Stimulated activated CD4-positive, alpha-beta T cell treated with anti-CD3 and anti-CD28 coated beads, TNF-alpha, amount 100 ng/mL, for 4 hours (primary cell): Measurements from ENCODE around the gene PKP4.

Source experiments
- DNase-seq, 3 experiments: peaks; one replicate each; pipeline ENCODE4 v3.0.0-alpha.2; 2020; ENCODE audit warnings: low read depth in 3 of 3

PKP4 gene

DNA sequence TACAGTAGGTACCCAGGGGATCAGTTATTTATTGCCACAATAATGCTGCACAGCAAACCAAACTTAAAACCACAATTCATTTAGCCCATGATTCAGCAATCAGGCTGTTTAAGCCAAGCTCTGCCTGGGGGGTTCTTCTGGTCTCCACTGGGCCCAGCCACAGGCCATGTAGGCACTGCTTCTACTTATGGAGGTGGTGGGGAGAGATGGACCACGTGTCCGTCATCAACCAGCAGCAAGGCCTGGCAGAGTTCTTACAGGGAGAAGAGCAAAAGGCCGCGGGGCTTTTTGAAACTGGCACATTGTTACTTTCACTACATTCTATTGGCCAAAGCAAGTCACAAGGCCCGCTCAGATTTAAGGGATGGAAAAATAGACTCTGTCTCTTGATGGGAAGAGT is 262.1 kb downstream of the PKP4 start:
- no peak for DNase-seq

DNA sequence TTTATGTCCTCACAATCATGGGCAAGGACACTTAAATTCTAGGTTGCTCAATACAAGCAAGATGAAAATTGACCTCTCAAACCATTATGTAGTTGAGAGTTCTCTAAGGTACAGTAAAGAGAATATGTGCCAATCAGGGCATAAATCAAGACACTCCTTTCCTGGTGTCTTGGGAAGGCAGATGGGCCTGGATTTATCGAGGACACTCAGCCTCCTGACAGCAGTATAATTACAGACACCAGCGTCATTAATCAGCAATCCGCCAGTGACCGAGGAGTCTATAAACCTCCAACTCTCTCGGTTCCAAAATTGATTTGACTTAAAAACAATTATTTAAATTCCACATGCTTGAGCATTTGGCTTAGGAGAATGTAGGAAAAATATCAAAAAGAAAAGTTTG is 262.7 kb downstream of the PKP4 start:
- DNase-seq = no peak

DNA sequence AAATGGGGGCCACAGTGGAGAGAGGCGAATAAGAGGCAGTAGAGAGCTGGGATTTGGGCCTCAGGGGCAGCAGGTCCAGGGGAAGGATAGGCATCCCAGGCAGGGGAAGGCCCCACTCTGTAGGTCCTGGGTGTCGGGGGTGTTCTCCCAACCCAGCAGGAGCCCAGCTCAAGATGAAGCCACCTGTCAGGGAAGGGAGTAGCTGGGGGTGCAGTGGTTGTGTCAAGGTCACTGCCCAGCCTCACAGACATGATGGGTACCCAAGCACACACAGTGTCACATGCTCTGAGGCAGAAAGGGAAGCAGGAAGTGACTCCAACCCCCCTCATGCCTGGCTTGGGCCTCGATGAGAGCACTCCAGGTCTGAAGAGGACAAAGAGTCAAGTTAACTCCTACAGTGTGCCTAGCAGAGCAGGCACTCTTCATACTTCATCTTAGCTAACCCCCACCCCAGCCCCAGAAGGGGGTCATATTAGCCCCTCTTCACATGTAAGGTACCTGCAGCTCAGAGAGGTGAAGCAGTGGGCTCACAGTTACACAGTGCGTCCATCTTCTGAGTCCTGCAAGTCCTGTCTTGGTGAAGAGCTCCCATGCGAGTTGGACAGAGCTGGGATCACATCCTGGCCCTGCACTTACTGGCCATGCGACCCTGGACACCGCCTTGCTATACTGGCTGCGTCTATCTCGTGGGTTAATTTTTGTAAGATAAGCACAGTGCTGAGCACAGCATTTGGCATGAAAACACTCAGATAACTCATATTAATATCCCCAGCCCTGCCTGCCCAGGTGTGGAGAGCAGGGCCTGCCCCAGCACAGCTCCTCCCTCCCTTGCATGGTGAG is 265.7 kb downstream of the PKP4 start:
- no peak for DNase-seq

DNA sequence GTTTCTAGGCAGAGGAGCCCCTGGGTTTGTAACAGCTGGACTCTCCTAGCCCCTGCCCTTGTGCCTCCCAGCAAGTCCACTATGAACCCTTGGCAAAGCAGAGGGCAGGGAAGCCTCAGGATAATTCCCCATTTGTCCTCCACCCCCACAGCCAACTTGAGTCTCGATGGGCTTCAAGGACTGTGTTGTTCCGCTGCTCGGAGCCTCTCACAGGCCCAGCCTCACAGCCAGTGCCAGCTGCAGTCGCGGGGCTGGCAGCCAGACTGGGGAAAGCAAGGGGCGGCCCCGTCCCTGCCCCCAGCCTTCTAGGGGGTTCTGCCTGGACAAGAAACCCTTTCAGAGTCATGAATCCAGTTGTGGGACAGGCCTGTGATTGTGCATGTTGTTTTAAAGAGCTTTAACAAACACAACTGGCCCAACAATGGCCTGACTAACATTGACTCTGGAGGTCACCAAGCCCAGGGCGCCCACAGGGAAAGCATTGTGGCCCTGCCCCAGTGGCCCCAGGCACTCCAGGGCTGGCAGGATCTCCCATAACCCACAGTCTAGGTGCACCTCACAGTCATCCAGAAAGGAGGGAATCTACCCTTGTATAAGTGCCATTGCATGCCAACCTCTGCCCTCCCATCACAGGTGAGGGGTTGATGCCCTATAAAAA is 266.6 kb downstream of the PKP4 start:
- no peak for DNase-seq

DNA sequence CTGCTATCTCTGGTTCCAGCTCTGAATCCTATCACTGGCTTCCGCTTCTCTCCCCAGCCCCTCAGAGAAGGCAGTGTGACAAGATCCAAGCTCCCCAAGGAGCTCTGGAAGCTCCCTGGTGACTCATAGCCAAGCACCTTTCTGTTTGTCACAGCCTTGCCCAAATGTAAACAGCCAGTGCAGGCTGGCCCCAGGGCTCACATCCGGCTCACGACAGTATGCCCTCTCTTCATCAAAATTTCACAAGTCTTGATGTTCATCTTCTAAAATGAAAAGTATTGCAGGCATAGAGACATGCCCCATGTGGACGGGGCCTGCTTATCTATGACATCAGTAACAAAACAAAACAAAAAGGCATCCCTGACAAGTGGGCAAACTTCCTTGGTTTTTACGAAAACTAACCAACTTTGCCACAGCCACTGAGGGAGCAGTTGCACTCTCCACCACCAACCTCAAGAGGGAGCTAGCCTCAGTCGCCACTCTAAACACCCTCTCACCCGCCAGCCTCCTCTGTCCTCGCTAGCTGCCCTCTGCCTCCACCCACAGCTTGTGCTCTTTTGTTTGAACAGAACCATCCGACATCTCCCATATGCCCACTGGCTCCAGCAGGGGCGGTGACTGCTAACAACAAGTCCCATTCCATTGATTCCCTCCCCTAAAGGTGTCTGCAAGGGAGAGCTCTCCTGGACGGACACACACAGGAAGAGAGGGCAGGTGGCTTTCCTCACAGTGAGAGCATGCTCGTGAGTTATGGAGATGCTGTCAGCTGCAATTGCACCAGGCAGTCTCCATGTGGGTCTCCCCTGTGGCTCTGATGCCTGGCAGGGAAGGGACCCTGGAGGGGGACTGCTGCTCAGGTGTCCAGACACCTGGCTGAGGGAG is 267.4 kb downstream of the PKP4 start:
- DNase-seq = no peak

DNA sequence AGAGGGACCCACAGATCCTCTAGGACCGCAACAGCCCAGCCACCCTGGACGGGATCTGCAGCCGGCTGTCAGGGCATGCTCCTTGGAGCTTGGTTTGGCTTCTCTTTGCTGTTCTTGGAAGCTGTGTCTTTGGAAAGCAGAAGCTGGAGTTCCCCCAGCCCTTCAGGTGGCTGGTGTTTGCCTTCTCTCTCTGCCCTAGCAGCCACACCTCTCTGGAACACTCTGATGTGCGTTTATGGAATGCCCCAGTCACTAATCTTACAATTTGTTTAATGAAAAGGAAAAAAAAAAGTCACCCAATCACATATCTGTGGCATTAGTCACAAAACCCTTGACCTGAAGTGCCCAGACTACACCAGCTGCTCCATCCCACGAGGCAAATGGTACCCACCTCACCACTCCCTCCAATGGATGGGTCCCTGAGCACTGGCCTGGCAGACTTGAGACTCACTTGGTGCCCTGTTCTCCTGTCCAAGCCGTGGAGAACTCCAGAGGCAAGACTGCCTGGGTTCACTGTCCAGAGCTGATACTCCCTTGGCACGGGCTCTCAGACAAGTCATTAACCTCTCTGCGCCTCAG is 268.1 kb downstream of the PKP4 start:
- no peak for DNase-seq

DNA sequence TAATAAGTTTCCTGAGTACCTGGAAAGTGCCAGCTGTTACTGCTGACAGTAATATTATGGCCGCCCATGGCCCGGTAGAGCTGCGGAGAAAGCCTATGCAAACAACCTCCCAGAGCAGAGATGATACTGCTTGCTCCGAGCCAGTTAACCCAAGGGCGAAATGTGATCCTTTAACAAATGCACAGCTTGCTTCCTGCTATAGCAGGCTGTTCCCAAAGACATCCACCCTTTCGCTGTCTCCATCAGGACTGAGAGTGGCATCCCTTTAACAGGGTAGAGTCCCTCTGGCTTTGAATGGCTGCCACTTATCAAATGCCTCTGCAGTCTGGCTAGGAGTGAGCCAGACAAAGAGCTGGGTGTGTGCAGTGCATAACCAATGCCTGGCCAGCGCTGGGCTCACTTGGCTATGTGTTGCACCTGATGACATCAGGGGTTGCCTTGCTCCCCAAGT is 268.7 kb downstream of the PKP4 start:
- DNase-seq = no peak

DNA sequence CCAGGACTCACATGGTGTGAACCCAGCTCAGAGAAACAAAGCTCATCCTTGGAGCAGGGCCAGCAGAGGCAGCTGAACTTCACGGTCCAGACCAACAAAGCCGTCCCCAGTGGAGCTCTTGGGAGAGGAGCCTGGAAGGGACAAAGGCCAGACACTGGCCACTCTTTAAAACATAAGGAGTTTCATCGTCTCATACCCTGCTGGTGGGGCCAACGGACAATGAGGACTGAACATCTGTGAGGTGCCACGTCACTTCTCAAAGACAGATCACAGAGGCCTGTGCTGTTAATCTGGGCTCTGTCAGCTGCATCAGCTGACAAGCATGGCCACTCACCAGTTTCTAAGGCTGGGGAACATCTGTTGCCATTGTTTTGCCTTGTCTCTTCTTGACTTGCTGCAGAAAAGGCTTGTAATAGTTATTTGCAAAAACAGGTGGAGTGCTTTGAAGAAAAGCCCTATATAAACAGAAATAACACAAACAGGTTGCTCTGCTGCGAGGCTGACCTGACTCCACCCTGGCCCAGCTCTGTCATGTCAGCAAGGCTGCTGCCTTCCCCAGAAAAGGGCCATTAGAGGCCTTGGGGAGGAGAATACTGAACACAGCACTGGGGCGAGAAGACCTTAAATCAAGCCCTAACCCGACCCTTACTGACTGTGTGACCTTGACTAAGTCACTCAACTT is 270.3 kb downstream of the PKP4 start:
- no peak for DNase-seq

DNA sequence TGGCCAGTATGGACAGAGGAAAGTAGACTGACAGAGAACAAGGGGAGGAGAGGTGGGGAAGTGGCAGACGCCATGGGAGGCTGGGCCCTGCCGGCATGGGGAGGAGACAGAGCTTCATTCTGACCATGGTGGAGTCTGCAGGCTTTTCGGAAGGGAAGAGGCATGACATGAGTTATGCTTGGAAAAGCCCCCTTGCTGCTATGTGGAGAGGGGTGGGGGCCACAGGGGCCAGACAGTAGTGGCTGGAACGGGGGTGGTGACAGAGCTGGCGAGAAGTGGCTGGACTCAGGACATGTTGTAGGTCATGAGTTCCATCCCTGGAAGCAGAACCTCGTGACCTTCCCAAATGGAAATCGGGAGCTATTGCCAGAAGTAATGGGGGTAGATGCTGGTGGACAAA is 271.7 kb downstream of the PKP4 start:
- no peak for DNase-seq

DNA sequence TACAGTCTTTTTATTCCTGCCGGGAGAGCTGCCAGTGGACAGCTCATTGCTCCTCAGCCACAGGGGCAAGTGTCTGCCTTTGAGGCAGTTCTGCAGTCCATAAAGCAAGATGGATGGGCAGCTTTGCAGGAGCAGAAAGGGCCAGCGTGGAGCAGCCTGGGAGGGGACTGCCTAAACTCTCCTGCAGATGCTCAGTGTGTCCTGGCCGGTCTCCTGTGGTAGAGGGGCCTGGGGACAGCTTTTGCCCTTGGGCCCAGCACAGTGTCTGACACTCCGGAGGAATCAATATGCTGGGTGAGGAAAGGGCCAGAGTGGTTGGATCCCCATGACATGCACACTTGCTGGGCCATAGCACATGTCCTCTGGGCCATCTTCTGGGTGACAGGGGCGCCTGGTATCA is 272.7 kb downstream of the PKP4 start:
- DNase-seq = no peak

DNA sequence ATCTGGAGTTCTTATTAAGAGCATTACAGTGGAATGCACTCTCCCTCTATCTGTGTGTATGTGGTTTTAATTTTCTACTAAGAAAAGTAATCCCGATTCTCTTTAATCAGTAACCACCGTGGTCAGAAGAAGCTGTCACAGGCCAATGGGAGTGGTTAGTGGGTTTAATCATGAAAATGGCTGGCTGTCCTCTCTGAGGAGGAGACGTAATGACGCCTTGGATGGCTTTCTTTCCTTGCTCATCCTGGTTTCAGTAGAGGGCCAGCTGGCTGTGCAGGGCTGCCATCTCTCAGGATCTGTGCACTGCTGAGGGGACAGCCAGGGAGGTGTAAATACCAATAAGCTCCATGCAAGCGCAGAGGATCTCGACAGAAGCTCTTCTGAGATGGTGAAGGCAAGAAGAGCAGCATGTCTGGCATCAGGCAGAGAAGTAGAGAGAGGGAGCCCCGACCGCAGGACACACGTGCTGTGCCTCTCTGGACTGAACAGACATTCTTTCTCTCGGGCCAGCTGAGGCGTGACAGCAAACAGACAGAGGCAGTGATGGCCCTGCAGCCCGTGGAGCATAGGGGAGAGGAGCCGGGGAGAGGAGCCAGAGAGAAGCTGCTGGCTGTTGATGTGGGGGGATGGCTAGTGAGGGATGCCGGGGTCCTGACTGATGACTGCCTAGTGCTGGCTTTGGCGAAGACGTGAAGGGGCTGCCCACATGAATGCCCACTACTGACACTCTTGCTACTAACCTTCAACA is 273.3 kb downstream of the PKP4 start:
- DNase-seq = no peak

DNA sequence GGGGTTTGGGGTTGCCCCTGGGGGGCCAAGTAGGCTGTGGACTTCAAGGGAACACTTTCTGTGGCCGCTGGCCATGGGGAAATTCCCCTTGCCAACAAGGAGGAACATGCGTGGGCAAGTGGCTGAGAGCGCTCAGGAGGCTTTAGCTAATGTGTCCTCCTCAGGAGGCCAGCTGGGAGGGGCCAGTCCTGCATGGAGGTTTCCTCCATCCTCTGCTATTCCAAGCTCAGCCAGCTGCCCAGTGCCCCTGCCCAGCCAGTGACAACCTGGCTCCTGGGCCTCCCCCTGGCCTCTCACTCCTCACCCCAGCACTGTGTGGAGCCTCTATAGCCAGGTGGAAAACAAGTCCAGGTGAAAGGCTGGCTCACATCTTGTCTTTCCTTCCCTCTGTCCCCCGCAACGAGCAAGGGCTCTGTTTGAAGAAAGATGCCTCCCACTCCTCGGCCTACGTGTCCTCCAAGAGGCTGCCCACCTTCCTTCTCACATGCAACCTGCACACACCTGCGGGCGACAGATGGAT is 273.9 kb downstream of the PKP4 start:
- DNase-seq = no peak

DNA sequence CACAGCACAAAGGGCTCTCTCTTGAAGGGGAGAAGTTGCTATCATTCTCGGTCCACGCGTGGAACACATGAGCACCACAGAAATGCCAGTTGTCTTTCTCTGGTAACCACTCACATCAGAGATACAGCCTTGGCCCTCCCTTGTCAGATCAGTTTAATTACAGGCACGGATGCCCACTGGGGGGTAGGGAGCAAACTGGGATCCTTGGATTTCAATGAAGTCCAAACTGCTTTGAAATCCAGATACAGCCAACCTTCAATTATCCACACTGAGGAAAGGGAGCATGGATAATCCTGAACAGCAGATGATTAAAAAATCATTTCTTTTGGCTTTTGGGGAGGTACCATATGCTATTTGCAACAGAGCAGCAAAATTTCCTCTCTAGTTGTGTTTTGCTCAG is 274.6 kb downstream of the PKP4 start:
- DNase-seq = no peak
